Stimulated activated CD4-positive, alpha-beta T cell treated with anti-CD3 and anti-CD28 coated beads, Interleukin-15, amount 100 ng/mL, for 24 hours (primary cell): ENCODE results near the gene PAX5.

Experiments
- DNase-seq: peaks from one replicate; pipeline ENCODE4 v3.0.0-alpha.2; 2020

PAX5 gene

GRCh38 chr9:36823934-36824333 is 210.1 kb downstream of the PAX5 start:
- no peak for DNase-seq

- no peak for DNase-seq
Observed at GRCh38 chr9:36823466-36823865, 210.6 kb downstream of the PAX5 start.

- DNase-seq: no peak
Observed at GRCh38 chr9:36822201-36822600, 211.9 kb downstream of the PAX5 start.

- DNase-seq: no peak
Observed at GRCh38 chr9:36820392-36820861, 213.6 kb downstream of the PAX5 start.

- no peak for DNase-seq
Observed at GRCh38 chr9:36818965-36819870, 214.8 kb downstream of the PAX5 start.

GRCh38 chr9:36818242-36818938 is 215.7 kb downstream of the PAX5 start:
- DNase-seq: no peak

- no peak for DNase-seq
Observed at GRCh38 chr9:36817160-36817834, 216.8 kb downstream of the PAX5 start.

- no peak for DNase-seq
Observed at GRCh38 chr9:36816371-36816770, 217.7 kb downstream of the PAX5 start.

GRCh38 chr9:36815566-36816348 is 218.3 kb downstream of the PAX5 start:
- DNase-seq: no peak

- no peak for DNase-seq
Observed at GRCh38 chr9:36815023-36815422, 219.0 kb downstream of the PAX5 start.

GRCh38 chr9:36813154-36813553 is 220.9 kb downstream of the PAX5 start:
- no peak for DNase-seq

GRCh38 chr9:36812556-36812955 is 221.5 kb downstream of the PAX5 start:
- DNase-seq: no peak

GRCh38 chr9:36808251-36808650 is 225.8 kb downstream of the PAX5 start:
- no peak for DNase-seq

GRCh38 chr9:36803961-36804360 is 230.1 kb downstream of the PAX5 start:
- DNase-seq: no peak

- DNase-seq: no peak
Observed at GRCh38 chr9:36802201-36802920, 231.7 kb downstream of the PAX5 start.

- no peak for DNase-seq
Observed at GRCh38 chr9:36800455-36800854, 233.6 kb downstream of the PAX5 start.

- no peak for DNase-seq
Observed at GRCh38 chr9:36798350-36799065, 235.6 kb downstream of the PAX5 start.

GRCh38 chr9:36797471-36798220 is 236.4 kb downstream of the PAX5 start:
- DNase-seq: no peak

GRCh38 chr9:36796671-36797419 is 237.2 kb downstream of the PAX5 start:
- DNase-seq: no peak

GRCh38 chr9:36794461-36794860 is 239.6 kb downstream of the PAX5 start:
- DNase-seq: no peak
